Measurements from ENCODE around the gene KCNK15. TPM values are rescaled to one million over a fixed set of nuclear protein-coding genes. Genes with fewer than 3 reads are reported as not detected.

KCNK15 gene
- total and polyA plus RNA-seq, 9 of the 15 experiments (the other 6 are each of a cell fraction or from before 2014, with no cell fraction given) = 0.03 to 0.30 (median 0.17) TPM; not detected in 5

DNA sequence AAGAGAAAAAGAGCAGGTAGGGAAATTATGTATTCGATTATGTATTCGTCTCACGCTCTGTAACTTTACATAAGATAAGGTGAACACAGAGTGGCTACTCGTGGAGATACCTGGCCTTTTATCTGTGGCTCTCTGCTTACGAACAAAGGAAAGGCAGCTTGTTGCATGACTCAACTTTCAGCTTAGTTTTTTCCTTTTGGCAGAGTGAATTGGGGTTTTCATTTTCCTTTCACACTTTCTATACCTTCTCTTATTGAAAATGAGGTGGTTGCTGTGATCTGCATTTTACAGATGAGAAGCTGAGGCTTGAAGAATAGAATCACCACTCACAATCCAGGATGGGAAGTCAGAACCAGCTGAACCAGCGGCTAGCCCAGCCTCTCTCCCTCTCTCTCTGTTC lies 13.3 kb upstream of the KCNK15 start (continued):
- TF ChIP-seq ZNF830 (CRISPR knock-in tag; IDR thresholded peaks at IDR 0.05) (no peak), CREBBP (IDR thresholded peaks at IDR 0.05; ENCODE audit: low read depth, low read length) (no peak), CBFA2T3 (IDR thresholded peaks at IDR 0.05) (no peak), FOXP1 (CRISPR knock-in tag; IDR thresholded peaks at IDR 0.05) (no peak)
- TF ChIP-seq, protein P1, sequence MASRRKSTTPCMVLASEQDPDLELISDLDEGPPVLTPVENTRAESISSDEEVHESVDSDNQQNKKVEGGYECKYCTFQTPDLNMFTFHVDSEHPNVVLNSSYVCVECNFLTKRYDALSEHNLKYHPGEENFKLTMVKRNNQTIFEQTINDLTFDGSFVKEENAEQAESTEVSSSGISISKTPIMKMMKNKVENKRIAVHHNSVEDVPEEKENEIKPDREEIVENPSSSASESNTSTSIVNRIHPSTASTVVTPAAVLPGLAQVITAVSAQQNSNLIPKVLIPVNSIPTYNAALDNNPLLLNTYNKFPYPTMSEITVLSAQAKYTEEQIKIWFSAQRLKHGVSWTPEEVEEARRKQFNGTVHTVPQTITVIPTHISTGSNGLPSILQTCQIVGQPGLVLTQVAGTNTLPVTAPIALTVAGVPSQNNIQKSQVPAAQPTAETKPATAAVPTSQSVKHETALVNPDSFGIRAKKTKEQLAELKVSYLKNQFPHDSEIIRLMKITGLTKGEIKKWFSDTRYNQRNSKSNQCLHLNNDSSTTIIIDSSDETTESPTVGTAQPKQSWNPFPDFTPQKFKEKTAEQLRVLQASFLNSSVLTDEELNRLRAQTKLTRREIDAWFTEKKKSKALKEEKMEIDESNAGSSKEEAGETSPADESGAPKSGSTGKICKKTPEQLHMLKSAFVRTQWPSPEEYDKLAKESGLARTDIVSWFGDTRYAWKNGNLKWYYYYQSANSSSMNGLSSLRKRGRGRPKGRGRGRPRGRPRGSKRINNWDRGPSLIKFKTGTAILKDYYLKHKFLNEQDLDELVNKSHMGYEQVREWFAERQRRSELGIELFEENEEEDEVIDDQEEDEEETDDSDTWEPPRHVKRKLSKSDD (conservative IDR thresholded peaks at IDR 0.05; ENCODE audit: low read length) = no peak

DNA sequence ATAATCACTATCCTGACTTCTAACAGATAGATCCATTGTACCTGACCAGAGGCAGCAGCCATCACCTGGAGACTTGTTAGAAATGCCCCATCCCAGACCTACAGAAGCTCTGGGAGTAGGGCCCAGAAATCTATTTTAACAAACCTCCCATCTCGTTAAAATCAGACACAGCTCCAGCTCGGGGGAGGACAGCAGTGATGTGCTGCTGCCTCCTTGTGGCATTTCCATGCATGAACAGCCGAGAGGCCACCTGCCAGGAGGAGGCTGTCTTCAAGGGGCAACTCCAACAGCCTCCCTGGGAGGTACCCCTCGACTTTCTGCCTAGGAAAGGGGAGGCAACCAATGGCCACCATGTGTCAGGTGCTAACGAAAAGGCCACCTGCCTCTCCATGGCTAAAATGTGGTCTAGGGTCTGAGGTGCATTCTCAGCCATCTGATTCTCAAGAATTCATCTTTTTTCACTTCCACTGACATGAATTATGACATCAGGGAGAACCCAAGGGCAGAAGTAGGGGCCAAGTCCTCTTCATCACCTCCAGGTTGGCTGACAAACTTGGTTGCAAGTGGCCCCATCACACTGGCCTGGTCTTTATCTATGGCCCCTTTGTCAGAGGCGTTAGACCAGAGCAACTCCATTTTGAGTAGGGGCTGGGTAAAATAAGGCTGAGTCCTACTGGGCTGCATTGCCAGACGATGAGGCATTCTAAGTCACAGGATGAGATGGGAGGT lies 12.2 kb upstream of the KCNK15 start:
- Histone ChIP-seq H3K9ac (ENCODE audit: insufficient read depth in 1 of 2, low read depth in 2 of 2, low read length in 2 of 2) (no peak overlapping the region), H4K20me1 (replicated peaks; ENCODE audit: control insufficient read depth, insufficient read depth, low read length) (peaks cover 6% of the 10 kb centered on the region; the same call in 1 of the 2 replicates), H3K27me3 (ENCODE audit: control insufficient read depth in 2 of 2, insufficient read depth in 2 of 2, low read length in 2 of 2) (peaks cover 12 to 27% of the 10 kb centered on the region in 2 experiments; a peak in 4 of 5 replicates), H3K4me1 (replicated peaks in 1 of 2; ENCODE audit: control insufficient read depth in 2 of 2, insufficient read depth in 2 of 2, low read length in 2 of 2) (no peaks in the 10 kb centered on the region; a peak in 1 of 5 replicates), H3K9me3 (replicated peaks; ENCODE audit: control insufficient read depth, insufficient read depth, low read depth, low read length) (no peaks in the 10 kb centered on the region; the same call in 1 of the 2 replicates), H3K36me3 (ENCODE audit: control insufficient read depth, insufficient read depth, low read length) (no peaks in the 10 kb centered on the region), H3K79me2 (ENCODE audit: control insufficient read depth, insufficient read depth, low read length) (no peaks in the 10 kb centered on the region), H3K9me1 (ENCODE audit: control insufficient read depth, insufficient read depth, low read length) (no peaks in the 10 kb centered on the region), H3K4me3 (no peak overlapping the region), H3K27ac (ENCODE audit: extremely low read depth, low read depth, low read length) (no peak overlapping the region), H2AFZ (ENCODE audit: low read depth, low read length) (no peak overlapping the region), H3K4me2 (ENCODE audit: insufficient read depth, low read length) (no peak overlapping the region)
- in situ Hi-C loops (cut with MboI) = no loop called here
- BruUV-seq (replicated peaks) = no TSS peak
- CTCF ChIA-PET (ENCODE audit: low intra/inter-chr PET ratio) = interaction anchor here (0.6 to 6.8 kb wide), 6 partner anchors 40 to 617 kb away, joined by 3 to 58 read pairs (median 3); no protein-coding TSS in a partner anchor
- FAIRE-seq (peak; percentile 90), DNase-seq (ENCODE audit: extremely low read depth in 1 of 4, low spot score in 3 of 4) (peak; percentile 52 to 70 (median 60)), ATAC-seq (peak; percentile 81)
- 1% methylated on average over 7 of the region's 7 CpGs for WGBS (ENCODE audit: insufficient coverage, low coverage, missing lambda C conversion rate)
- intact Hi-C loops (cut with micrococcal nuclease) = loop anchor here (1.0 to 5.0 kb wide), 3 partner anchors 48 to 516 kb away; no protein-coding TSS in a partner anchor
- POLR2A ChIA-PET = no interaction called here
- TF ChIP-seq, protein P2, sequence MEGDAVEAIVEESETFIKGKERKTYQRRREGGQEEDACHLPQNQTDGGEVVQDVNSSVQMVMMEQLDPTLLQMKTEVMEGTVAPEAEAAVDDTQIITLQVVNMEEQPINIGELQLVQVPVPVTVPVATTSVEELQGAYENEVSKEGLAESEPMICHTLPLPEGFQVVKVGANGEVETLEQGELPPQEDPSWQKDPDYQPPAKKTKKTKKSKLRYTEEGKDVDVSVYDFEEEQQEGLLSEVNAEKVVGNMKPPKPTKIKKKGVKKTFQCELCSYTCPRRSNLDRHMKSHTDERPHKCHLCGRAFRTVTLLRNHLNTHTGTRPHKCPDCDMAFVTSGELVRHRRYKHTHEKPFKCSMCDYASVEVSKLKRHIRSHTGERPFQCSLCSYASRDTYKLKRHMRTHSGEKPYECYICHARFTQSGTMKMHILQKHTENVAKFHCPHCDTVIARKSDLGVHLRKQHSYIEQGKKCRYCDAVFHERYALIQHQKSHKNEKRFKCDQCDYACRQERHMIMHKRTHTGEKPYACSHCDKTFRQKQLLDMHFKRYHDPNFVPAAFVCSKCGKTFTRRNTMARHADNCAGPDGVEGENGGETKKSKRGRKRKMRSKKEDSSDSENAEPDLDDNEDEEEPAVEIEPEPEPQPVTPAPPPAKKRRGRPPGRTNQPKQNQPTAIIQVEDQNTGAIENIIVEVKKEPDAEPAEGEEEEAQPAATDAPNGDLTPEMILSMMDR (IDR thresholded peaks at IDR 0.05 in 2 of 3, conservative IDR thresholded peaks at IDR 0.05 in 1 of 3; ENCODE audit: insufficient read depth in 2 of 3, low read depth in 1 of 3, low read length in 3 of 3) = peak; percentile 86 to 87 (median 87)
- TF ChIP-seq ARID2 (IDR thresholded peaks at IDR 0.05) (peak; percentile 61; the same call in 1 of the 2 replicates), NR2C1 (IDR thresholded peaks at IDR 0.05) (no peak), NR2C1 (tag; IDR thresholded peaks at IDR 0.05) (peak; percentile 32; the same call in 1 of the 2 replicates), ZNF589 (CRISPR knock-in tag; IDR thresholded peaks at IDR 0.05; ENCODE audit: low read depth) (no peak), PTRF (tag; IDR thresholded peaks at IDR 0.05) (peak; percentile 61; the same call in 1 of the 2 replicates), MEIS2 (IDR thresholded peaks at IDR 0.05; ENCODE audit: partially characterized antibody) (peak; percentile 61)
